CD4-positive, alpha-beta T cell treated with Interleukin-6 for 4 hours (primary cell): ENCODE measurements around the gene GSTT2.
A peak's percentile ranks its signal among the peaks of the same experiment; 100 is the strongest.
"Not testable (repeated sequence)": the region's sequence is repeated elsewhere in the genome, so short reads cannot be mapped to it uniquely, and the experiment has no call there.

ENCODE experiments used
- DNase-seq: peaks from one replicate; pipeline ENCODE4 v3.0.0-alpha.2; 2020; ENCODE audit warnings: mixed read lengths

Gene GSTT2

DNA sequence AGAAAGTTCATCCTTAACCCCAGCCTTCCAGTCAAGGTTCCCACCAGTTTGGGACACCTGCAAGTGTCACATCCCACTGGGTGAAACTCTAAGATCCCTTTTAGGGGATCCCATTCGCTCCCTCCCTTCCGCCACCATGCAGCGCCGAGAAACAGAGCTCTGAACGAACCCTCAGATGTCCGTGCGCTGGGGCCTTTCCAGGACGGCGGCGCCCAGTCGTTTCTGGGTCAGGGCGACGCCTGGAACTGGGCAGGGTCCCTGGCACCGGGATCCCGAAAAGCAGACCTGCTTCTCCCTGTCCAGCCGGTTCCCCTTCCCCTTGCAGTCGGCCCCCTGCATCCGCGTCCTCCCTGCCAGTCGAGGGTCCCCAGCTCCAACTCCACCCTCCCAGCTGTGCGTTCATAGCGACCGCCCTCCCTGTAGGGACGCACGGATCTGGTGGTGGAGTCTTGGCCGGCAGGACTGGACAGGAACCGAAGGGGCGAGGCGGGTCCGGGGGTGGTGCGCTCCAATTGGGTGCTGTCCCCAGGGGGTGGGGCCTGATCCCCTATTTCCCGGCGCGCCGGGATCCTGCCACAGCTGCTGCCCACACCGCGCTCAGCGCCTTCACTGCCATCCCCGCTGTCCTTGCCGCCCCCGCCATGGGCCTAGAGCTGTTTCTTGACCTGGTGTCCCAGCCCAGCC, at the start of gene GSTT2:
GSTT2 (plus strand) TSS at position 578 of the 684 bp plus-strand sequence.
- DNase-seq, result not testable (repeated sequence)

DNA sequence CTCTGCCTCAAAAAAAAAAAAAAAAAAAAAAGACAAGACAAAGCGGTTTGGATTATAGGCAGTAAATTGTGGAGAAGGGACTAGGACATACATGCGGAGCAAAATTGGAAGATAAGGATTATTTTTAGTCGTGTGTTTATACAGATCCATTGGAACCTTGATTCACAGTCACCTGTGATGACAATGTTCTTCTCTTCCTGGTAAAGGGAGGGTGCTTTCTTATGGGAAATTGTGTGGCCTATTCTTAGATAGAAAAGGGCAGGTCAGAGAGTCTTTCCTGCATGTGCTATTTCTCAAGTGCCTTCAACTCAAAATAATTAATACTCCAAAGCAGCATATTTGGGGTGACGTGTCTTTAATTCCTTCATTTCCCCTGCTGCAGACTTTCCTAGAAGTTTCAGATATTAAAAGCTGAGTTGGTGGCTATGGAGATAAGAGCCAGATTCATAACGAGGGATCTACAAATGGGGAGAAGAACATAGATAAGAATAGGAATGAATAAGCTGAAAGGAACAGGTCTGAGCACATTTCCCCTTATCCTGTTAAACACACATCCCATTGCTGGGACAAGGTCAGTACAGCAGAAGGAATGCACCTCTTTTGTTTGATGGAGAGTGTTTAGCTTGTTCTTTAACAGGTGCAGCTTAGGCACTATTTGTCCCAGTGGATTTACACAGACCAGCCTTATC, 41.5 kb upstream of the GSTT2 start:
- no peak for DNase-seq

DNA sequence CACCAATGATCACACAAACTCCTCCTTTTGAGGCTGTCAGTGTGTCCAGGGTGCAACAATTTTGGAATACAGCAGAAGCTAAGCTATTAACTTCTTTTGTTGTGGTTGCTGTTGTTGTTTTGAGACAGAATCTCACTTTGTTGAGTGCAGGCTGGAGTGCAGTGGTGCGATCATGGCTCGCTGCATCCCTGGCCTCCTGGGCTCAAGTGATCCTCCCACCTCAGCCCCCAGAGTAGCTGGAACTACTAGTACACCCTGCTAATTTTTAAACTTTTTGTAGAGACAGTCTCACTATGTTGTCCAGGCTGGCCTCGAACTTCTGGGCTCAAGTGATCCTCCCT, 40.9 kb upstream of the GSTT2 start:
- no peak for DNase-seq

DNA sequence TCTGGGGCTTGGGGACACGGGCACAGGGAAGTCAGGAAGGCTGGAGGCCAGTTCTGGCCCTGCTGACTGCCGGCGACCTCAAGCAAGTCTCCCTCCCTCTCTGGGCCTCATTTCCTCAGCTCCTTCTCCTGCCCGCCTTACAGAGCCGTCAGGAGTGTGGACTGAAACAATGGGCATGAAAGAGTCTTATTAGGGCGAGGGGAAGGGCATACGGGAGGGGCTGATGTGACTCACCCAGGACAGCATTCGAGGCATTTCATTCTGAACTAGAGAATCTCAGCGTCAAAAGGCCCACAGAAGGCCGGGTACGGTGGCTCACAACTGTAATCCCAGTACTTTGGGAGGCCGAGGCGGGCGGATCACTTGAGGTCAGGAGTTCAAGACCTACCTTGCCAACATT, 39.8 kb upstream of the GSTT2 start:
- DNase-seq, result not testable (repeated sequence)

DNA sequence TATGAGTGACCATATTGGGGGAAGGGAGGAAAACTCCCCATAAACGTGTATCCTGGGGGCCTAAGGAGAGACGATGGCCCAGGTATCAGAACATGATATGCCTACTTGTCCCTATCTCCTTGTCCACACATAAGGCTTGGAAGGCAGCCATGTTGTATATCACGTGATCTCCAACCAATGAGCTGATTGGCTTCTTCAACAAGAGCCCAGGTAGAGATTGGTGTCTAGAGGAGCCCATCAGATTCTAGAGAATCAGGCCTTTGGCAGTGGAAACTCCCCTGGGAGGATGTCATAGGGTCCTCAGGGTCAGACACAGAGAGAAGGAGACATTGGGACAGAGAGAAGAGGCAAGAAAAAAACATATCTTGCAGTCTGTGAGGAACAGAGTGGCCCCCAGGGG, 32.5 kb upstream of the GSTT2 start:
- DNase-seq, result not testable (repeated sequence)

DNA sequence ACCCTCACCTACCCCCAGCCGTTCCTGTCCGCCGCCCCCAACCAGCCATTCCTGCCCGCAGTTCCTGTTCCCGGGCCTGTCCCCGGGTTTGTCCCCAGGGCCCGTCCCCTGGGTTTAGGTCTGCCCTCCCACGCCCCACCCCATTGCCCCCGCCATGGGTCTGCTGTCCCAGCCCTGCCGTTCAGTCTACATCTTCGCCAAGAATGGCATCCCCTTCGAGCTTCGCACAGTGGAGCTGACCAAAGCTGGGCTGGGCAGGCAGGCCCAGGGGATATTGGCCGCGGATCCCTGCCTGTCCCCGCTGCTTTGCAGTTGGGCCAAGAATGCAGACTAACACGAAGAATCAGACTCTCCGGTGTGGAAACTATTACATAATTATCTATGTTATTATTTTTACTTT, 30.2 kb upstream of the GSTT2 start:
- DNase-seq, result not testable (repeated sequence)

DNA sequence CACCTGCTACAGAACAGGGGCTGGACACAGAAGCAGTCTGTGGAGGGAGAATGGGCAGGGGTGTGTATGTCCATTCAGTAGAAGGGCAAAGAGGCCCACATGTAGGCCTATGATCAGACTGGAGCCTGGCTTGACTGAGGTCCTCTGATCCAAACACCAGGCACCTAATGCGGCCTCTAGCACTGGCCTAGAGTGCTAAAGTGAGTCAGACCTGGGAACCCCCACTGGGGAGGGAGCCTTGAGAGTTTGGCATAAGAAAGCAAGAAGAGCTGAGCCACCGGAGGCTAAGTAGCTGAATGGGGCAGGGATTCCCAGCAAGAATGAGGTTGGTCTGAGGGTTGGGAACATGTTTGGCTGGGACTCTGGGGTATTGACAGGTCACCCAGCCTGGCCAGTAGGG, 28.6 kb upstream of the GSTT2 start:
- DNase-seq, result not testable (repeated sequence)

DNA sequence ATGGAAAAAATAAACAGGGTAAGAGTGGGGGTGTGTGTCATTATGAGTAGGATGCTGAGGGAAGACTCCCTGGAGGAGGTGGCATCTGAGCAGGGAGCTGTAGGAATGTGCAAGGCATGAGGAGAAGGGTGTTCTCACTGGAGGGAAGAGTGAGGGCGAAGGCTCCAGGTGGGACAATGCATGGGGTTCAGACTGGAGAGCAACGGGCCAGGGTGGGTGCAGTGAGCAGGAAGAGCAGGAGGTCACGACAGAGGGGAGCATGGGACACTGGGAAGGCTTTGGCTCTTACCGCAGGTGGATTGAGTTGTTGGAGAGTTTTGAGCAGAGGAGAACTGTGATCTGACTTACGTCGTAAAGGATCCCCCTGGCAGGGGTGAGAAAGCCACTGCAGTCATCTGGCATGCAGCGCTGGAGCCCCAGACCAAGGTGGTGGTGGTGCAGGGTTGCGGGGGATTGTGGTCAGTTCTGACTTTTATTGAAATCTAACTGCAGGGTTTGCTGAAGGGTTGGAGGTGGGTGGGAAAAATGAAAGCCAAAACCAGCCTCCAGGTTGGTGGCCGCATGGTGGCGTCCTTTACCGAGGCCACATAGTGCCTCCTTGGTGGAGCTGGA, 27.0 kb upstream of the GSTT2 start:
- not testable (repeated sequence) for DNase-seq

DNA sequence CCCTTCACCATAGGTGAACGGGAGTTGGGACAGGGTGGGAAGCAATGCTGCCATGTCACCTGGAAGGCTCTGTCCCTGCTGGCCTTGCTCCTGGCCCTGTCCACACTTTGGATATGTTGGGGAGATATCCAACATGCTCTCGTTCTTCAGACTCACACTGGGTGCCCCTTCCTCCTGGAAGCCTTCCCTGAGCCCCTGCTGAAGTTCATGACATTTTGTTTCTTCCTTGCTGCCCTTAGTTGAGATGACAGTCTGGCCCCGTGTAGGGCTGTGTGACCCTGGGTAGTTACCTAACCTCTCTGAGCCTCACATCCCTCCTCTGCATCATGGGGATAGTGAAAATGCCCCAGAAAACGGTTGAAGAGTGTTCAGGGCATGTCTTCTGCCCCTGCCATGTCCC, 26.4 kb upstream of the GSTT2 start:
- not testable (repeated sequence) for DNase-seq

DNA sequence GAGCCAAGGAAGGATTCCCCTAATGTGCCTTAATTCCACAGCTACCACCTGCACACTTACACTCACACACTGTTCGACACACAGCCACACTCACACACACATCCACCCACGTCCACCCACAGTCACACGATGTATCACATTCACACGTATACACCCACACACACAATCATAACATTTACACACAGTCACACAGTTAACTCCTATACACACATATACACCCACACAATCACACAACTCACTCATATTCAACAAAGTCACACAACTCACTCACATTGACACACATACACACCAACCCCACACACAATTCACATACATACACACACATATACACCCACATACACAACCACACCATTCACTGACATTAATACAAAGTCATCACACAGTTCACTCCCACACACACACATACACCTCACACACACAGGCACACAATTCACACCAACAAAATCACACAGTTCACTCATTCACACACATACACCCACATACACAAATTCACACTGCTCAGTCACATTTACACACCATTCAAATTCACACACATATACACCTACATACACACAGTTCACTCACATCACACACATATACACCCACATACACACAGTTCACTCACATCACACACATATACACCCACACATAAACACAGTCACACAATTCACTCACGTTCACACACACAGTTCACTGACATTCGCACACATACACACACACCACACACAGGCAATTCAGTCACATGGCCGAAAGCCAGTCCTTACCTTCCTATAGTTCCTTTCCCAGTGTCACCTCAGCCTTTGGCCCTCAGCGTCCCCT, 25.5 kb upstream of the GSTT2 start:
- DNase-seq, result not testable (repeated sequence)

DNA sequence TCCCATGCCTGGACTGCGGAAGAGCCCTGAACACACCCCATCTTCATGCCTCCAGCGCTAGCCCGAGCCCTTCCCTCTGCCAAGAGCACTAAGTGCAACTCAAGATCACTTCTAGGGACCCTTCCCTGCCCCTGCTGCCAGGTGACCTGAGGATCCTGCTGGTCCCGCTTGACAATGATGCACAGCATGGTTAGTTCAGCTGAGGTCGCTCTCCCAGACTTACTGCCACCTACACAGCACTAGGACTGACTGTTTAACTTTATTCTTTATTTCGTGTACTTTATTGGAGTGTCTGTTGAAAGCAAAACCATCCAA, 25.0 kb upstream of the GSTT2 start:
- not testable (repeated sequence) for DNase-seq

DNA sequence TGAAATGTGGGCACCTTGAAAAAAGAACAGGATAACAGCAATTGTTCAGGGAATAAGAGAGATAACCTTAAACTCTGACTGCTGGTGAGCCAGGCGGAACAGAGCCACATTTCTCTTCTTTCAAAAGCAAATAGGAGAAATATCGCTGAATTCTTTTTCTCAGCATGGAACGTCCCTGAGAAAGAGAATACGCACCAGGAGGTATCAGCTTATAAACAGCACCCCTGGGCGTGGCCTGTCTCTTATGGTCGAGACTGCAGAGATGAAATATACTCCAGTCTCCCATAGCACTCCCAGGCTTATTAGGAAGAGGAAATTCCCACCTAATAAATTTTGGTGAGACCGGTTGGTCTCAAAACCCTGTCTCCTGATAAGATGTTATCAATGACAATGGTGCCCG, 24.0 kb upstream of the GSTT2 start:
- not testable (repeated sequence) for DNase-seq

DNA sequence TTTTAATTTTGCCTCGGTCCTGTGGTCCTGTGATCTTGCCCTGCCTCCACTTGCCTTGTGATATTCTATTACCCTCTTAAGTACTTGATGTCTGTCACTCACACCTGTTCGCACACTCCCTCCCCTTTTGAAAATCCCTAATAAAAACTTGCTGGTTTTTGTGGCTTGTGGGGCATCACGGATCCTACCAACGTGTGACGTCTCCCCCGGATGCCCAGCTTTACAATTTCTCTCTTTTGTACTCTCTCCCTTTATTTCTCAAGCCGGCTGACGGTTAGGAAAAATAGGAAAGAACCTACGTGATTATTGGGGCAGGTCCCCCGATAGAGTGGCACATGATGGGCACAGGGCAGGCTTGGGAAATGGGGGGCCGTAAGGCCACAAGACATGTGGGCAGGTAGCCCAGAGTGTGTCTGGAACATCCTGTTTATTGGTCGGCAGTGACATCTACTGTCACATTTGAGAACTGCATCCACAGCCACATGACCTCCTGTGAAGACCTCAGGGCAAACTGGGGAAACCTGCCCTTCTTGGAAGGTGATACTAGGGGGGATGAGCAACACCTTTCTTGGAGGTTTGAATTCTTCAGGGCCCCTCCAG, 23.5 kb upstream of the GSTT2 start:
- peak; percentile 81 for DNase-seq

DNA sequence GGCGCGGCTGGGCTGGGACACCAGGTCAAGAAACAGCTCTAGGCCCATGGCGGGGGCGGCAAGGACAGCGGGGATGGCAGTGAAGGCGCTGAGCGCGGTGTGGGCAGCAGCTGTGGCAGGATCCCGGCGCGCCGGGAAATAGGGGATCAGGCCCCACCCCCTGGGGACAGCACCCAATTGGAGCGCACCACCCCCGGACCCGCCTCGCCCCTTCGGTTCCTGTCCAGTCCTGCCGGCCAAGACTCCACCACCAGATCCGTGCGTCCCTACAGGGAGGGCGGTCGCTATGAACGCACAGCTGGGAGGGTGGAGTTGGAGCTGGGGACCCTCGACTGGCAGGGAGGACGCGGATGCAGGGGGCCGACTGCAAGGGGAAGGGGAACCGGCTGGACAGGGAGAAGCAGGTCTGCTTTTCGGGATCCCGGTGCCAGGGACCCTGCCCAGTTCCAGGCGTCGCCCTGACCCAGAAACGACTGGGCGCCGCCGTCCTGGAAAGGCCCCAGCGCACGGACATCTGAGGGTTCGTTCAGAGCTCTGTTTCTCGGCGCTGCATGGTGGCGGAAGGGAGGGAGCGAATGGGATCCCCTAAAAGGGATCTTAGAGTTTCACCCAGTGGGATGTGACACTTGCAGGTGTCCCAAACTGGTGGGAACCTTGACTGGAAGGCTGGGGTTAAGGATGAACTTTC, 18.7 kb upstream of the GSTT2 start, which contains the start of gene GSTT2B:
GSTT2B (minus strand) TSS at position 112 of the 688 bp plus-strand sequence; CDS start at position 48, 64 bp downstream.
- not testable (repeated sequence) for DNase-seq

DNA sequence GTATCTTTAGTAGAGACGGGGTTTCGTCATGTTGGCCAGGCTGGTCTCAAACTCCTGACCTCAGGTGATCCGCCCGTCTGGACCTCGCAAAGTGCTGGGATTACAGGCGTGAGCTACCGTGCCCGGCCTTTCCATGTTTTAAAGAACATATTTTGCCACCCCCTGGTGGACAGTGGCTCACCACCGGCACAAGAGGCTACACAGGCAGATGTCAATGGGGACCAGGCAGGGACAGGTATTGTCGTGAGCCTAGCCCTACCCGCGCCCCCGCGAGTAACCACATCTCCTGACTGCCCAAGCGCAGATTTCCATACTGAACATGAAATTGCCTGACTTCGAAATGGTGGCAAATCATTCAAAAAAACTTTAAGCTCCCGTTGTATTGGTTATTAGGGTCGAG, 13.8 kb upstream of the GSTT2 start:
- DNase-seq, result not testable (repeated sequence)

DNA sequence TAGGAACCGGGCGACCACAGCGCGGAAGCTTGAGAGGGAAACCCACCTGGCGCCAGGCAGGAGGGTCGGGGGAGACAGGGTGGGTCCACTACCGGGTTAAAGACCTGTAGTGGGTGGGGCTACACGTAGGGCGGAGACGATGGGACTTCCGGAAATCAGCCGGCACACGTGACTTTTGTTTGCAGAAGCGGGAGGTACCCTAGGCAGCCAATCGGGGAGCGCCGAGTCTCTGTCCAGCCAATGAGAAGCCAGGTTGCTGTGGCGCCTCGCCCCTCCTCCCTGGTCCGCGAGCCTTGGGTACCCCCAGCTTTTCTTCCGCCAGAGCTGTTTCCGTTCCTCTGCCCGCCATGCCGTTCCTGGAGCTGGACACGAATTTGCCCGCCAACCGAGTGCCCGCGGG, 13.4 kb upstream of the GSTT2 start, which contains the start of gene DDTL:
DDTL (plus strand) TSS at position 321 of the 400 bp plus-strand sequence; CDS start at position 348, 27 bp downstream.
- not testable (repeated sequence) for DNase-seq

DNA sequence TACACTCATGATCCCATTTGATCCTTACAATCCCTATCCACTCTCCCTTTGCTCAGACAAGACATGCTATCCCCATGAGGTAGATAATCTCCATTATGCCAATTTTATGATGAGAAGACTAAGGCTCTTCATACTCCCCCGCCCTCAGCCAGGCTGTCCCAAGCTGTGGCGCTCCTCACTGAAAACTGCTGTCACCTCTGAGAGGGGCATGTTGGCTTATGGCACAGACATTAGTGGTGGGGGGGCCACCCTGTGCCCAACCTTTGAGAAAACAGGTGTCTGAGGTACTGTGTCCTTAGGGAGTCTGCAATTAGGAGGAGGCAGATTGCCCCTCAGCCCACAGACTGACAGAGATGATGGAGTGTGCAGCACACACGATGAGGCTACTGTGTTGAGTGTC, 10.9 kb upstream of the GSTT2 start:
- no peak for DNase-seq

DNA sequence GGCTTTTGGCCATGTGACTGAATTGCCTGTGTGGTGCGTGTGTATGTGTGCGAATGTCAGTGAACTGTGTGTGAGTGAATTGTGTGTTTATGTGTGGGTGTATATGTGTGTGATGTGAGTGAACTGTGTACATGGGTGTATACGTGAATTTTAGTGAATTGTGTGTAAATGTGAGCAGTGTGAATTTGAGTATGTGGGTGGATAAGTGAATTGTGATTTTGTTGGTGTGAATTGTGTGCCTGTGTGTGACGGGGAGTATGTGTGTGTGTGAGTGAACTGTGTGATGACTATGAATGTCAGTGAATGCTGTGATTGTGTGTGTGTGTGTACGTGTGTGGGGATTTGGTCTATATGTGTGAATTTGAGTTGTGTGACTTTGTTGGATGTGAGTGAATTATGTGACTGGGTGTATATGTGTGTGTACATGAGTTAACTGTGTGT, 9.7 kb upstream of the GSTT2 start:
- no peak for DNase-seq

DNA sequence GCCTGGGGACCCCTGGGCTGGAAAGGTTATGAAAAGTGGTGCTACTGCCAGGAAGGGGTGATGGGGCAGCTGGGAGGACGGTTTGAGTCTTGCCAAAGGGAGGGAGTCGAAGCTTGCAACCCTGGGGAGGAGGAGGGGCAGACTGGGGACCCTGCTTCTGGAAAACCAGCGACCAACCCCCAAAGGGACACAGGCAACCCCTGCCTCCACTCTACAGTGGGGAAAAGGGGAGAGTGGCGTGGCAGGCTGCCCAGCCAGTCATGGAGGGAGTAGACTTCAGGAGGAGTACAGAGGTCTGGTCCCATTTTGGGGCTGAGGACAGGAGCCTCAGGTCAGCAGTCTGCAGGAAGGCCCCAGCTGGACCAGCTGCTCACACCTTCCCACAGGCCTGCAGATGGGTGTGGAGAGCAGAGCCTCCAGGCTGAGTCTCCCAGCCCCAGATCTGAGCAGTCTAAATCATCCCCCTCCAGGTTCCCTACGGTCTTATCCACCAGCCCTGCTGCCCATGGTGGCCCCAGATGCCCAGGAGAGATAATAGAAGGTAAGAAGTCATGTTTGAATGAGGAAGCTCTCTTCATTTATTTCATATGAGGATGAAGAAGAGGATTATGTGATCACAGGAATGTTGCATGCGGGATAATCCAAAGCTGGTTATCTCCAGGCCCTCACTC, 9.0 kb upstream of the GSTT2 start:
- no peak for DNase-seq

DNA sequence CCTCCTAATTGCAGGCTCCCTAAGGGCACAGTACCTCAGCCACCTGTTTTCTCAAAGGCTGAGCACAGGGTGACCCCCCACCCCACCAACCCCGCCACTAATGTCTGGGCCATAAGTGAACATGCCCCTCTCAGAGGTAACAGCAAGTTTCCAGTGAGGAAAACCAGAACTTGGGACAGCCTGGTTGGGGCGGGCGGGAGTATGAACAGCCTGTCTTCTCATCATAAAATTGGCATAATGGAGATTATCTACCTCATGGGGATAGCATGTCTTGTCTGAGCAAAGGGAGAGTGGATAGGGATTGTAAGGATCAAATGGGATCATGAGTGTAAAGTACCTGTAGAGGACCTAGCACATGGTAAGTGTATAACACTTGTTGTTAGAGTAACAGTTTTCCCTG, 8.0 kb upstream of the GSTT2 start:
- DNase-seq, result not testable (repeated sequence)

DNA sequence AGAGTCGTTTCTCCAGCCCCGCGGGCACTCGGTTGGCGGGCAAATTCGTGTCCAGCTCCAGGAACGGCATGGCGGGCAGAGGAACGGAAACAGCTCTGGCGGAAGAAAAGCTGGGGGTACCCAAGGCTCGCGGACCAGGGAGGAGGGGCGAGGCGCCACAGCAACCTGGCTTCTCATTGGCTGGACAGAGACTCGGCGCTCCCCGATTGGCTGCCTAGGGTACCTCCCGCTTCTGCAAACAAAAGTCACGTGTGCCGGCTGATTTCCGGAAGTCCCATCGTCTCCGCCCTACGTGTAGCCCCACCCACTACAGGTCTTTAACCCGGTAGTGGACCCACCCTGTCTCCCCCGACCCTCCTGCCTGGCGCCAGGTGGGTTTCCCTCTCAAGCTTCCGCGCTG, 5.6 kb upstream of the GSTT2 start, which contains the start of gene DDT:
DDT (minus strand) TSS at position 97 of the 400 bp plus-strand sequence; CDS start at position 70, 27 bp downstream.
- not testable (repeated sequence) for DNase-seq
